Activated T-cell treated with anti-CD3 and anti-CD28 coated beads, Interleukin-2, amount 50 U/mL, for 24 hours (primary cell): Measurements from ENCODE around the gene ABHD1.
"Not testable (repeated sequence)": the region's sequence is repeated elsewhere in the genome, so short reads cannot be mapped to it uniquely, and the experiment has no call there.

Source experiments
- DNase-seq: peaks from one replicate; pipeline ENCODE4 v3.0.0-alpha.2; 2020
- H3K27ac Mint-ChIP-seq: 2 replicates; pipeline ENCODE4 v1.8.0; 2020; ENCODE audit warnings: mild to moderate bottlenecking, mixed read lengths
- H3K27me3 Mint-ChIP-seq: 2 replicates; pipeline ENCODE4 v1.8.0; 2020; ENCODE audit warnings: mixed read lengths
- H3K36me3 Mint-ChIP-seq: 2 replicates; pipeline ENCODE4 v1.8.0; 2020; ENCODE audit warnings: low read depth, mixed read lengths
- H3K4me1 Mint-ChIP-seq: 2 replicates; pipeline ENCODE4 v1.8.0; 2020; ENCODE audit warnings: low read depth, mixed read lengths
- H3K4me3 Mint-ChIP-seq: 2 replicates; pipeline ENCODE4 v1.8.0; 2020; ENCODE audit warnings: mild to moderate bottlenecking, moderate library complexity, mixed read lengths
- H3K9me3 Mint-ChIP-seq: 2 replicates; pipeline ENCODE4 v1.8.0; 2020; ENCODE audit warnings: mixed read lengths

Gene ABHD1

GRCh38 chr2:27094353-27094984, 29.1 kb upstream of the ABHD1 start:
- H3K9me3 Mint-ChIP-seq = no peaks in the 10 kb centered on the region
- no peak overlapping the region for H3K27ac Mint-ChIP-seq
- peaks cover 16% of the 10 kb centered on the region for H3K4me1 Mint-ChIP-seq
- no peak for DNase-seq
- H3K4me3 Mint-ChIP-seq = no peak overlapping the region
- H3K36me3 Mint-ChIP-seq = peaks cover 5% of the 10 kb centered on the region
- H3K27me3 Mint-ChIP-seq = no peaks in the 10 kb centered on the region

DNA sequence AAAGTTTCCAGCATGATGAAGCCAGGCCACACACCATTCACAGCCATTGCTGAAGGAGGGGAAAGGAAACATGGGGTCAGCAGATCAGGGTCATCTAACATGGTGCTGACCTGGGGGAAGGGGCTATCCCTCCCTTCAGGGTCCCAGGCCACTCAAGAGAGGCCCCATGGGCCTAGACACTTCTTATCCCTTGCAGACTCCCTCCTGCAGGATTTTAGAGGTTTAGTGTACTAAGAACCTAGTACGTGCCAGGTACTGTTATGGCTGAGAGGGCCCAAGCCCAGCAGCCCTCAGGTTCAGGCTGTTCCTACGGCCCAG, 28.2 kb upstream of the ABHD1 start:
- Mint-ChIP-seq H3K4me1 (peaks cover 16% of the 10 kb centered on the region), H3K36me3 (peaks cover 9% of the 10 kb centered on the region), H3K27ac (no peak overlapping the region), H3K4me3 (no peak overlapping the region), H3K9me3 (no peaks in the 10 kb centered on the region), H3K27me3 (no peaks in the 10 kb centered on the region)
- DNase-seq = no peak

DNA sequence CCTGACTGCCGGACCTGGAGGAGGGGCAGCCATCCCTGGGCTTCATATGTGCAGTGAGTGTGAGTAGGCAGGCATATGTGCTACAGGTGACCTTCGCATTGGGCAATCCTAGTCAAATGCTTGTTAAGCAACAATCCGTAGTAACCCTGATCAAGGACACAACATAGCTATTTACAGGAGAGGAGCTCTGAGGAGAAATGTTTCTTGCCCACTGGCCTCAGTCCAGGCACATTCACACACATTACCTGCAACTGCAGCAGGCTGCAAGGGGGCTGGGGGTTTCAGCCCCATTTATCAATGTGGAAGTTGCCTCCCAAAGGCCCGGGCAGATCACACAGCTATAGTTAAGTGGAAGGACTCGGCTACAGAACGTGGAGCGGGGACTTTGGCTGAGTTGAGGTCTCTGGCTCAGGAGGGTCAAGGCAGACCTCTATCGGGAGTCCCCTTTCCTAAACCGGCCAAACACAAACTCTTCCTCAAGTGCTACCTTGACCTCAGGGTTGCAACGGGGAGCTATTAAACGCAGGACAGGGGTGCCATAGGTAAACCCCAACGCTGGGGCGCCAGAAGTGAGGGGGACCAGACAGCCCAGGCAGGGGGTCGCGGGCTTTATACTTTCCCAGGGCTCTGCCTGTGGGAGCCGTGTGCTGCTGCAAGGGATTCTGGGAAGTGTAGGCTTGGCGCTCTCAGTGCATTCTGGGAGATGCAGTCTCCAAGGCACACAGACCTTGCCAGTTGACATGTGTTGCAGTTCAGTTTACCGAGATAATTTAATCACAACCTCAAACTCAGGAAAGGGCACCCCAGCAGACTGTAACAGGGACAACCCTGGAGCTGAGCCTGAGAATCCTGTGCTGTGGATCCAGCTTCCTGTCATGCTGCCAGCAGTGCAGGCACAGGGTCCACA, 27.6 kb upstream of the ABHD1 start:
- Mint-ChIP-seq H3K9me3 (no peaks in the 10 kb centered on the region), H3K4me3 (peak overlapping the region; percentile 51), H3K27ac (no peak overlapping the region), H3K27me3 (no peaks in the 10 kb centered on the region), H3K4me1 (peaks cover 16% of the 10 kb centered on the region), H3K36me3 (peaks cover 9% of the 10 kb centered on the region)
- DNase-seq = peak; percentile 64

DNA sequence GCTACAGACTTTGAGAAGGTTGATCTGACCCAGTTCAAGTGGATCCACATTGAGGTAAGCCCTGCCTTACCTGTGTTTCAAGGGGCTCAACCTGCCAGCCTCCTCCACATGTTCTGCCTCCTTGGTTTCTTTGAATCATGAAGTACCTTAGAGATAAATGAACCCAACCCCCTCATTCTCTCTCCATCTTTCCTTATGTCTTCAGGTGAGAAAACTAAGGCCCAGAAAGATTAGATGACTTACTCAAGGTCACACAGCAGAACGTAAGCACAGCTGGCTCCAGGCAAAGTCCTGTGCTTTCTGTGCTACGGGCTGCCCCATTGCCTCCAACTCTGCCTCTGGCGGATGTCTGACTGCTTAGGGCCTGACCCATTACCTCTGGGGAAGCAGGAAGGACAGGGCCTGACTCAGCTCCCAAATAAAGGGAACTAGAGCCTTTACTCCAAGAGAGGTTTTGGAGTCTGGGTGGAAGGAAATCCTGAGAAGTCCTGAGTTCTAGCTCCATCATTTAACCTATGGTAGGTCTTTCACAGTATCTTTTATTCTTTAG, 26.8 kb upstream of the ABHD1 start:
- H3K9me3 Mint-ChIP-seq = no peaks in the 10 kb centered on the region
- H3K27me3 Mint-ChIP-seq = no peaks in the 10 kb centered on the region
- H3K27ac Mint-ChIP-seq = no peak overlapping the region
- no peak for DNase-seq
- H3K4me1 Mint-ChIP-seq = peaks cover 16% of the 10 kb centered on the region
- peaks cover 9% of the 10 kb centered on the region for H3K36me3 Mint-ChIP-seq
- H3K4me3 Mint-ChIP-seq = no peak overlapping the region

DNA sequence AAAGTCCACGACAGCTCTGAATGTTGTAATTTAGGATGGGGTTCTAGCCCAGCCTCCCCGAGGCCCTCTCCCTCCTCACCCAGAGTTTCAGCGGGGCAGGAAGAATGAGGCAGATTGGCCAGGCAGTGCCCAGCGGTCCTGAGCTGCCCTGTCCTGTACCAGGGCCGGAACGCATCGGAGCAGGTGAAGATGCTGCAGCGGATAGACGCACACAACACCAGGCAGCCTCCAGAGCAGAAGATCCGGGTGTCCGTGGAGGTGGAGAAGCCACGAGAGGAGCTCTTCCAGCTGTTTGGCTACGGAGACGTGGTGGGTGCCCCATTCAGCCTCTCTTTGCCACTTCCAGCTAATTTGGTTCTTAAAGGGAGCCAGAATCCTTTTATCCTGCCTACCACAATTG, 26.3 kb upstream of the ABHD1 start:
- no peak for DNase-seq
- Mint-ChIP-seq H3K4me3 (no peak overlapping the region), H3K27ac (no peak overlapping the region), H3K27me3 (no peaks in the 10 kb centered on the region), H3K36me3 (peaks cover 9% of the 10 kb centered on the region), H3K4me1 (peaks cover 16% of the 10 kb centered on the region), H3K9me3 (no peaks in the 10 kb centered on the region)

GRCh38 chr2:27099334-27099955, 24.2 kb upstream of the ABHD1 start:
- Mint-ChIP-seq H3K36me3 (peaks cover 9% of the 10 kb centered on the region), H3K4me3 (no peak overlapping the region), H3K27me3 (peaks cover 6% of the 10 kb centered on the region), H3K9me3 (no peaks in the 10 kb centered on the region), H3K27ac (no peak overlapping the region), H3K4me1 (peaks cover 16% of the 10 kb centered on the region)
- DNase-seq = no peak

GRCh38 chr2:27100036-27100435, 23.6 kb upstream of the ABHD1 start:
- Mint-ChIP-seq H3K4me1 (peaks cover 16% of the 10 kb centered on the region), H3K27me3 (peaks cover 10% of the 10 kb centered on the region), H3K27ac (no peak overlapping the region), H3K4me3 (no peak overlapping the region), H3K9me3 (no peaks in the 10 kb centered on the region), H3K36me3 (peaks cover 9% of the 10 kb centered on the region)
- DNase-seq = no peak

- H3K27me3 Mint-ChIP-seq = peaks cover 17% of the 10 kb centered on the region
- no peak for DNase-seq
- H3K27ac Mint-ChIP-seq = no peak overlapping the region
- H3K36me3 Mint-ChIP-seq = peaks cover 9% of the 10 kb centered on the region
- H3K9me3 Mint-ChIP-seq = no peaks in the 10 kb centered on the region
- no peak overlapping the region for H3K4me3 Mint-ChIP-seq
- H3K4me1 Mint-ChIP-seq = peaks cover 2% of the 10 kb centered on the region
These were observed 21.3 kb upstream of the ABHD1 start for GRCh38 chr2:27102329-27102728.

GRCh38 chr2:27105981-27106380, 17.6 kb upstream of the ABHD1 start:
- no peaks in the 10 kb centered on the region for H3K9me3 Mint-ChIP-seq
- H3K4me3 Mint-ChIP-seq = no peak overlapping the region
- no peak for DNase-seq
- peaks cover 17% of the 10 kb centered on the region for H3K27me3 Mint-ChIP-seq
- no peaks in the 10 kb centered on the region for H3K4me1 Mint-ChIP-seq
- H3K36me3 Mint-ChIP-seq = no peaks in the 10 kb centered on the region
- H3K27ac Mint-ChIP-seq = no peak overlapping the region

GRCh38 chr2:27108221-27108620, 15.4 kb upstream of the ABHD1 start:
- Mint-ChIP-seq H3K27ac (no peak overlapping the region), H3K4me3 (no peak overlapping the region), H3K4me1 (no peaks in the 10 kb centered on the region), H3K36me3 (no peaks in the 10 kb centered on the region), H3K27me3 (peaks cover 17% of the 10 kb centered on the region), H3K9me3 (no peaks in the 10 kb centered on the region)
- DNase-seq = no peak

GRCh38 chr2:27109083-27109482, 14.5 kb upstream of the ABHD1 start:
- Mint-ChIP-seq H3K9me3 (no peaks in the 10 kb centered on the region), H3K27me3 (peaks cover 14% of the 10 kb centered on the region), H3K27ac (no peak overlapping the region), H3K36me3 (no peaks in the 10 kb centered on the region), H3K4me1 (no peaks in the 10 kb centered on the region), H3K4me3 (no peak overlapping the region)
- no peak for DNase-seq

GRCh38 chr2:27110603-27111352, 12.8 kb upstream of the ABHD1 start:
- H3K9me3 Mint-ChIP-seq, H3K4me1 Mint-ChIP-seq, H3K36me3 Mint-ChIP-seq, DNase-seq, H3K4me3 Mint-ChIP-seq, H3K27ac Mint-ChIP-seq, H3K27me3 Mint-ChIP-seq: not testable (repeated sequence)

- not testable (repeated sequence) for DNase-seq, H3K36me3 Mint-ChIP-seq, H3K9me3 Mint-ChIP-seq, H3K4me1 Mint-ChIP-seq, H3K27ac Mint-ChIP-seq, H3K27me3 Mint-ChIP-seq, H3K4me3 Mint-ChIP-seq
These were observed 12.1 kb upstream of the ABHD1 start for GRCh38 chr2:27111392-27112078.

- H3K27ac Mint-ChIP-seq = no peak overlapping the region
- H3K27me3 Mint-ChIP-seq = peaks cover 29% of the 10 kb centered on the region
These were observed 8.1 kb upstream of the ABHD1 start for GRCh38 chr2:27115519-27115918.

More at GRCh38 chr2:27115519-27115918, 8.1 kb upstream of the ABHD1 start:
- H3K4me1 Mint-ChIP-seq = peaks cover 14% of the 10 kb centered on the region
- H3K9me3 Mint-ChIP-seq = no peaks in the 10 kb centered on the region
- no peak overlapping the region for H3K4me3 Mint-ChIP-seq
- DNase-seq = no peak
- H3K36me3 Mint-ChIP-seq = no peaks in the 10 kb centered on the region
